NCI-H2196 (cell line): ENCODE results near the gene CPA4.
"Not testable (repeated sequence)": the region's sequence is repeated elsewhere in the genome, so short reads cannot be mapped to it uniquely, and the experiment has no call there.

ENCODE experiments used
- DNase-seq: peaks from one replicate; lab custom pipeline; 2025; ENCODE audit not compliant: unreplicated experiment; lab: John Stamatoyannopoulos, UW

Gene CPA4

GRCh38 chr7:130292682-130293257 lies at the start of gene CPA4:
CPA4 (plus strand) TSS chr7:130293161; CDS start chr7:130293181, 20 bp downstream.
- no peak for DNase-seq

GRCh38 chr7:130243486-130243885 lies 49.5 kb upstream of the CPA4 start:
- not testable (repeated sequence) for DNase-seq

- DNase-seq, result not testable (repeated sequence)
Observed at GRCh38 chr7:130246491-130246890, 46.5 kb upstream of the CPA4 start.

- not testable (repeated sequence) for DNase-seq
Observed at GRCh38 chr7:130248842-130249241, 44.1 kb upstream of the CPA4 start.

GRCh38 chr7:130249626-130250025 lies 43.3 kb upstream of the CPA4 start:
- not testable (repeated sequence) for DNase-seq

- no peak for DNase-seq
Observed at GRCh38 chr7:130254555-130254954, 38.4 kb upstream of the CPA4 start.

GRCh38 chr7:130256704-130257103 lies 36.3 kb upstream of the CPA4 start:
- no peak for DNase-seq

GRCh38 chr7:130258494-130259078 lies 34.4 kb upstream of the CPA4 start:
- no peak for DNase-seq

GRCh38 chr7:130262448-130262847 lies 30.5 kb upstream of the CPA4 start:
- DNase-seq, result no peak

GRCh38 chr7:130263130-130263529 lies 29.8 kb upstream of the CPA4 start:
- DNase-seq, result no peak

- no peak for DNase-seq
Observed at GRCh38 chr7:130266258-130266960, 26.6 kb upstream of the CPA4 start, which contains the start of gene CPA2. CPA2 (plus strand) TSS chr7:130266863; CDS start chr7:130266882, 19 bp downstream.

GRCh38 chr7:130266961-130267321 lies 26.0 kb upstream of the CPA4 start:
- no peak for DNase-seq

GRCh38 chr7:130268463-130269317 lies 24.3 kb upstream of the CPA4 start:
- no peak for DNase-seq

- no peak for DNase-seq
Observed at GRCh38 chr7:130269318-130269694, 23.7 kb upstream of the CPA4 start.

GRCh38 chr7:130270947-130271800 lies 21.8 kb upstream of the CPA4 start:
- DNase-seq, result no peak

GRCh38 chr7:130272381-130273080 lies 20.4 kb upstream of the CPA4 start:
- DNase-seq, result peak; percentile 9

GRCh38 chr7:130273081-130273932 lies 19.7 kb upstream of the CPA4 start:
- no peak for DNase-seq

- DNase-seq, result no peak
Observed at GRCh38 chr7:130273933-130274255, 19.1 kb upstream of the CPA4 start.

GRCh38 chr7:130274296-130274695 lies 18.7 kb upstream of the CPA4 start:
- no peak for DNase-seq
